Measurements from ENCODE around the gene KRTAP22-2.

DNA sequence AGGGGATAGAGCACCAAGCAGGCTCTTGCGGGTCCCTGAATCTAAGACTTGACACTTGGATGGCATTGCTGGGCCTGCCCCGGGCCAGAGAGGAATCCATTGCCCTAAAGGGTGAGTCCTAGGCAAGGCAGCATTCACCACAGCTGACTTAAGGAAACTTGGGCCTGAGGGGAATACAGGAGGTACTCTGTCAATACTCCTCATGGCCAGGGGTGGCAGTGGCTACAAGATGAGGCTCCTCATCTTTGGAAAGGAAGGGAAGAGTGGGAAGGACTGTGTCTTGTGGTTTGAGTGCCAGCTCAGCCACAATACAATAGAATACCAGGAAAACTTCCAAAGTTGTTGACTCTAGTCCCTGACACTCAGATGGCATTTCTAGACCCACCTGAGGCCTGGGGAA is 15.8 kb upstream of the KRTAP22-2 start:
- TF ChIP-seq CTCF (IDR thresholded peaks at IDR 0.05) = no peak
- no peak for TF ChIP-seq POLR2A (IDR thresholded peaks at IDR 0.05)
